ENCODE measurements around the gene PARD6A.
A peak's percentile ranks its signal among the peaks of the same experiment; 100 is the strongest.

Gene PARD6A, protein sequence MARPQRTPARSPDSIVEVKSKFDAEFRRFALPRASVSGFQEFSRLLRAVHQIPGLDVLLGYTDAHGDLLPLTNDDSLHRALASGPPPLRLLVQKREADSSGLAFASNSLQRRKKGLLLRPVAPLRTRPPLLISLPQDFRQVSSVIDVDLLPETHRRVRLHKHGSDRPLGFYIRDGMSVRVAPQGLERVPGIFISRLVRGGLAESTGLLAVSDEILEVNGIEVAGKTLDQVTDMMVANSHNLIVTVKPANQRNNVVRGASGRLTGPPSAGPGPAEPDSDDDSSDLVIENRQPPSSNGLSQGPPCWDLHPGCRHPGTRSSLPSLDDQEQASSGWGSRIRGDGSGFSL

DNA sequence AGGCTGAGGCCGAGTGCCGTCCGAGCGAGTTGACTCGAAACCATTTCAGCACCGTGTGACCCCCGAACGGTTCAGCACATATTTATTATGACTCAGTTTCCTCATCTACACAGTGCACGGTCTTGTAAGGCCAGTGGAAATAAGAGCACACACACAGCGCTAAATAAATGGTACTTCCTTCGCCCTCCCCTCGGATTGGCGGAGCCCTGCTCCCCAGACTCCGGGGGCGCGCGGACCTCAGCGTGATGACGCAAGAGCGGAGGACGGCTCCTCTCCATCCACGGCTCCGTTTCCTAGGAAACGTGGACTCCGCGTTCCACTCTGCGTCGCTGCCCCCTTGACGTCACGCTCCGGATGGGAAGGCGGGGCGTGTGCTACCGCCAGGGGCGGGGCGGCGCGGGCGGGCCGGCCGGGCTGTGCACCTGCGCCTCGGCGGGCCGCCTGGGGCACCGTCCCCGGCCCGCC, at the start of gene PARD6A:
PARD6A (plus strand) TSS at position 397 of the 465 bp plus-strand sequence. CDS start 79 bp downstream, outside the sequence.
- DNase-seq (ENCODE audit: low read depth in 2 of 2): peak; percentile 97 to 98
- peak within 1 kb of the TSS; percentile 83 to 87 for H3K4me3 ChIP-seq (replicated peaks in 1 of 2; ENCODE audit: low read depth in 2 of 2, low read length in 2 of 2)
- TF ChIP-seq, protein P1, sequence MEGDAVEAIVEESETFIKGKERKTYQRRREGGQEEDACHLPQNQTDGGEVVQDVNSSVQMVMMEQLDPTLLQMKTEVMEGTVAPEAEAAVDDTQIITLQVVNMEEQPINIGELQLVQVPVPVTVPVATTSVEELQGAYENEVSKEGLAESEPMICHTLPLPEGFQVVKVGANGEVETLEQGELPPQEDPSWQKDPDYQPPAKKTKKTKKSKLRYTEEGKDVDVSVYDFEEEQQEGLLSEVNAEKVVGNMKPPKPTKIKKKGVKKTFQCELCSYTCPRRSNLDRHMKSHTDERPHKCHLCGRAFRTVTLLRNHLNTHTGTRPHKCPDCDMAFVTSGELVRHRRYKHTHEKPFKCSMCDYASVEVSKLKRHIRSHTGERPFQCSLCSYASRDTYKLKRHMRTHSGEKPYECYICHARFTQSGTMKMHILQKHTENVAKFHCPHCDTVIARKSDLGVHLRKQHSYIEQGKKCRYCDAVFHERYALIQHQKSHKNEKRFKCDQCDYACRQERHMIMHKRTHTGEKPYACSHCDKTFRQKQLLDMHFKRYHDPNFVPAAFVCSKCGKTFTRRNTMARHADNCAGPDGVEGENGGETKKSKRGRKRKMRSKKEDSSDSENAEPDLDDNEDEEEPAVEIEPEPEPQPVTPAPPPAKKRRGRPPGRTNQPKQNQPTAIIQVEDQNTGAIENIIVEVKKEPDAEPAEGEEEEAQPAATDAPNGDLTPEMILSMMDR (IDR thresholded peaks at IDR 0.05; ENCODE audit: low read depth, low read length): no peak

- TF ChIP-seq, protein P1 (IDR thresholded peaks at IDR 0.05; ENCODE audit: low read depth, low read length): no peak
- H3K4me3 ChIP-seq (replicated peaks in 1 of 2; ENCODE audit: low read depth in 2 of 2, low read length in 2 of 2): no peak overlapping the region
- no peak for DNase-seq (ENCODE audit: low read depth in 2 of 2)
Measured at GRCh38 chr16:67613808-67614207, 47.0 kb upstream of the PARD6A start.

- TF ChIP-seq, protein P1 (IDR thresholded peaks at IDR 0.05; ENCODE audit: low read depth, low read length): no peak
- H3K4me3 ChIP-seq (replicated peaks in 1 of 2; ENCODE audit: low read depth in 2 of 2, low read length in 2 of 2): no peak overlapping the region
- DNase-seq (ENCODE audit: low read depth in 2 of 2): no peak
Measured at GRCh38 chr16:67628216-67628615, 32.5 kb upstream of the PARD6A start.

- TF ChIP-seq, protein P1 (IDR thresholded peaks at IDR 0.05; ENCODE audit: low read depth, low read length): no peak
- H3K4me3 ChIP-seq (replicated peaks in 1 of 2; ENCODE audit: low read depth in 2 of 2, low read length in 2 of 2): no peak overlapping the region
- DNase-seq (ENCODE audit: low read depth in 2 of 2): peak; percentile 32 to 70
Measured at GRCh38 chr16:67632415-67633172, 28.2 kb upstream of the PARD6A start.

DNA sequence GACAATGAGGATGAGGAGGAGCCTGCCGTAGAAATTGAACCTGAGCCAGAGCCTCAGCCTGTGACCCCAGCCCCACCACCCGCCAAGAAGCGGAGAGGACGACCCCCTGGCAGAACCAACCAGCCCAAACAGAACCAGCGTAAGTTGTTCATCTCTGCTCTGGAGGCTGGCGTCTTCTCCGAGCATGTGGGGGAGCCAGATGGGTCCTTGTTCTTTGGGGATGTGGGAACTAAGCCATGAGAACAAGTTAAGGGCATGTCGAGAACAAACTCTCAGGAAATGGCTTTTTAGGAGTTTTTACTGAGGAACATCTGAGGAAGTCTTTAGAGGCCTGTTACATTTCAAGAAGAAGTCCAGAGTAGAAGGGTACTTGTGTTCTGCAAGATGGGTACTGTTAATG, 24.0 kb upstream of the PARD6A start:
- DNase-seq (ENCODE audit: low read depth in 2 of 2): no peak
- TF ChIP-seq, protein P1 (IDR thresholded peaks at IDR 0.05; ENCODE audit: low read depth, low read length): no peak
- no peak overlapping the region for H3K4me3 ChIP-seq (replicated peaks in 1 of 2; ENCODE audit: low read depth in 2 of 2, low read length in 2 of 2)

GRCh38 chr16:67637625-67638024, 23.1 kb upstream of the PARD6A start:
- H3K4me3 ChIP-seq (replicated peaks in 1 of 2; ENCODE audit: low read depth in 2 of 2, low read length in 2 of 2): no peak overlapping the region
- DNase-seq (ENCODE audit: low read depth in 2 of 2): no peak
- TF ChIP-seq, protein P1 (IDR thresholded peaks at IDR 0.05; ENCODE audit: low read depth, low read length): no peak

Data from cardiac fibroblast (primary cell).